Naive B cell (primary cell): ENCODE data around the gene CIDEB. TPM values are rescaled to one million over a fixed set of nuclear protein-coding genes. Genes with fewer than 3 reads are reported as not detected.

Source experiments
- ATAC-seq, 2 donors: fragments of 150-1000 bp; cut with Tn5 transposase; 2 replicates each; pipeline ENCODE4 v1.10.0; 2021; ENCODE audit warnings: low read depth in 2 of 2, mild to moderate bottlenecking in 2 of 2, moderate library complexity in 2 of 2
- DNase-seq: peaks from one replicate; pipeline ENCODE4 v3.0.0; 2022
- H3K27ac Mint-ChIP-seq, 6 donors: one replicate each; pipeline ENCODE4 v1.8.0; 2020 to 2022; ENCODE audit warnings: mild to moderate bottlenecking in 6 of 6, mixed read lengths in 6 of 6, moderate library complexity in 5 of 6, inconsistent platforms in 2 of 6
- H3K27me3 Mint-ChIP-seq, 3 donors: one replicate each; pipeline ENCODE4 v1.8.0; 2021 to 2022; ENCODE audit warnings: mixed read lengths in 3 of 3, mild to moderate bottlenecking in 1 of 3
- H3K36me3 Mint-ChIP-seq, 2 donors: one replicate each; pipeline ENCODE4 v1.8.0; 2020 to 2022; ENCODE audit warnings: mixed read lengths in 2 of 2, inconsistent platforms in 1 of 2, mild to moderate bottlenecking in 1 of 2
- H3K4me1 Mint-ChIP-seq, 3 donors: one replicate each; pipeline ENCODE4 v1.8.0; 2020 to 2022; ENCODE audit warnings: mixed read lengths in 3 of 3, inconsistent platforms in 1 of 3, mild to moderate bottlenecking in 1 of 3, moderate library complexity in 1 of 3
- H3K4me3 Mint-ChIP-seq, 8 donors: one replicate each; pipeline ENCODE4 v1.8.0; 2020 to 2022; ENCODE audit warnings: mild to moderate bottlenecking in 8 of 8, mixed read lengths in 8 of 8, moderate library complexity in 8 of 8, inconsistent platforms in 2 of 8
- H3K9me3 Mint-ChIP-seq, 7 donors: one replicate each; pipeline ENCODE4 v1.8.0; 2020 to 2022; ENCODE audit warnings: mixed read lengths in 7 of 7, mild to moderate bottlenecking in 5 of 7, inconsistent platforms in 2 of 7, moderate library complexity in 1 of 7
- polyA plus RNA-seq, 6 donors: library from polyadenylated mRNA; unstranded; fragments of 300-500 nt; fragmentation: Illumina TruSeq; gene quantifications; one replicate each; pipeline ENCODE4 v1.2.3, GENCODE V29; 2021; ENCODE audit warnings: low read depth in 6 of 6

Gene CIDEB
- polyA plus RNA-seq, 6 donors from 2014 or later = 4.9 to 10.4 (median 8.1) TPM

GRCh38 chr14:24273422-24273998, 34.3 kb downstream of the CIDEB start:
- Mint-ChIP-seq H3K9me3 (peaks cover 0 to 6% (median 0%) of the 10 kb centered on the region in 7 donors), H3K4me1 (peaks cover 51 to 60% (median 53%) of the 10 kb centered on the region in 3 donors), H3K27ac (peak overlapping the region; percentile 81 to 100 (median 95)), H3K36me3 (peaks cover 4 to 5% of the 10 kb centered on the region in 2 donors), H3K4me3 (peak overlapping the region in 6 of 8 donors; percentile 0 to 81 (median 29)), H3K27me3 (no peaks in the 10 kb centered on the region)
- no peak for ATAC-seq
- DNase-seq = no peak

GRCh38 chr14:24272467-24272866, 35.3 kb downstream of the CIDEB start:
- H3K27ac Mint-ChIP-seq = peak overlapping the region; percentile 95 to 100 (median 99)
- H3K4me1 Mint-ChIP-seq = peaks cover 41 to 50% (median 42%) of the 10 kb centered on the region in 3 donors
- H3K4me3 Mint-ChIP-seq = peak overlapping the region; percentile 15 to 93 (median 90)
- H3K9me3 Mint-ChIP-seq = peaks cover 0 to 2% (median 0%) of the 10 kb centered on the region in 7 donors
- no peaks in the 10 kb centered on the region for H3K27me3 Mint-ChIP-seq
- no peak for ATAC-seq
- no peak for DNase-seq
- peaks cover 0 to 2% of the 10 kb centered on the region in 2 donors for H3K36me3 Mint-ChIP-seq

- Mint-ChIP-seq H3K4me1 (peaks cover 36 to 48% (median 42%) of the 10 kb centered on the region in 3 donors), H3K9me3 (no peaks in the 10 kb centered on the region), H3K4me3 (peak overlapping the region; percentile 77 to 94 (median 91)), H3K36me3 (peaks cover 6 to 8% of the 10 kb centered on the region in 2 donors), H3K27ac (peak overlapping the region; percentile 95 to 100 (median 99)), H3K27me3 (no peaks in the 10 kb centered on the region)
- ATAC-seq (no peak), DNase-seq (no peak)
These were observed 35.9 kb downstream of the CIDEB start for GRCh38 chr14:24271834-24272263.

- peak; percentile 94 for DNase-seq
- Mint-ChIP-seq H3K4me3 (peak within 1 kb of the TSS; percentile 77 to 94 (median 91)), H3K27ac (peak within 1 kb of the TSS; percentile 95 to 100 (median 99)), H3K9me3 (no peaks in the 10 kb centered on the region), H3K27me3 (no peaks in the 10 kb centered on the region), H3K4me1 (peaks cover 33 to 46% (median 43%) of the 10 kb centered on the region in 3 donors), H3K36me3 (peaks cover 7 to 14% of the 10 kb centered on the region in 2 donors)
- ATAC-seq = peak; percentile 82
These were observed 36.5 kb downstream of the CIDEB start, which contains the start of gene RABGGTA for GRCh38 chr14:24271134-24271833. Gene RABGGTA (minus strand): TSS chr14:24271597. CDS start chr14:24271115, 482 bp downstream.

GRCh38 chr14:24270537-24271133, 37.1 kb downstream of the CIDEB start:
- peaks cover 7 to 15% of the 10 kb centered on the region in 2 donors for H3K36me3 Mint-ChIP-seq
- ATAC-seq (peak; percentile 1), DNase-seq (no peak)
- no peaks in the 10 kb centered on the region for H3K9me3 Mint-ChIP-seq
- peaks cover 33 to 46% (median 45%) of the 10 kb centered on the region in 3 donors for H3K4me1 Mint-ChIP-seq
- H3K27ac Mint-ChIP-seq = peak overlapping the region; percentile 82 to 100 (median 96)
- peak overlapping the region; percentile 77 to 94 (median 91) for H3K4me3 Mint-ChIP-seq
- H3K27me3 Mint-ChIP-seq = no peaks in the 10 kb centered on the region

GRCh38 chr14:24269910-24270536, 37.8 kb downstream of the CIDEB start:
- peak overlapping the region; percentile 7 to 95 (median 54) for H3K27ac Mint-ChIP-seq
- ATAC-seq (no peak), DNase-seq (no peak)
- no peaks in the 10 kb centered on the region for H3K27me3 Mint-ChIP-seq
- H3K4me3 Mint-ChIP-seq = peak overlapping the region; percentile 77 to 94 (median 91)
- peaks cover 27 to 45% (median 45%) of the 10 kb centered on the region in 3 donors for H3K4me1 Mint-ChIP-seq
- no peaks in the 10 kb centered on the region for H3K9me3 Mint-ChIP-seq
- peaks cover 7 to 15% of the 10 kb centered on the region in 2 donors for H3K36me3 Mint-ChIP-seq

- Mint-ChIP-seq H3K4me1 (peaks cover 26 to 45% (median 41%) of the 10 kb centered on the region in 3 donors), H3K9me3 (no peaks in the 10 kb centered on the region), H3K4me3 (peak overlapping the region in 3 of 8 donors; percentile 2 to 68 (median 6)), H3K27ac (peak overlapping the region in 1 of 6 donors; percentile 57), H3K27me3 (no peaks in the 10 kb centered on the region), H3K36me3 (peaks cover 7 to 15% of the 10 kb centered on the region in 2 donors)
- ATAC-seq (no peak), DNase-seq (no peak)
These were observed 38.4 kb downstream of the CIDEB start for GRCh38 chr14:24269368-24269767.

- Mint-ChIP-seq H3K27ac (no peak overlapping the region), H3K27me3 (no peaks in the 10 kb centered on the region), H3K9me3 (no peaks in the 10 kb centered on the region), H3K36me3 (peaks cover 7 to 15% of the 10 kb centered on the region in 2 donors), H3K4me3 (no peak overlapping the region), H3K4me1 (peaks cover 20 to 35% (median 29%) of the 10 kb centered on the region in 3 donors)
- ATAC-seq (no peak), DNase-seq (no peak)
These were observed 39.6 kb downstream of the CIDEB start for GRCh38 chr14:24268225-24268624.

GRCh38 chr14:24267516-24267915, 40.3 kb downstream of the CIDEB start:
- Mint-ChIP-seq H3K27ac (peak overlapping the region in 1 of 6 donors; percentile 76), H3K4me1 (peaks cover 15 to 31% (median 24%) of the 10 kb centered on the region in 3 donors), H3K27me3 (no peaks in the 10 kb centered on the region), H3K36me3 (peaks cover 7 to 15% of the 10 kb centered on the region in 2 donors), H3K9me3 (no peaks in the 10 kb centered on the region), H3K4me3 (no peak overlapping the region)
- DNase-seq = no peak
- no peak for ATAC-seq

GRCh38 chr14:24266344-24267244, 41.2 kb downstream of the CIDEB start:
- Mint-ChIP-seq H3K36me3 (peaks cover 7 to 15% of the 10 kb centered on the region in 2 donors), H3K4me1 (peaks cover 6 to 22% (median 15%) of the 10 kb centered on the region in 3 donors), H3K27ac (peak overlapping the region in 3 of 6 donors; percentile 18 to 69 (median 69)), H3K9me3 (no peaks in the 10 kb centered on the region), H3K27me3 (no peaks in the 10 kb centered on the region), H3K4me3 (peak overlapping the region in 1 of 8 donors; percentile 6)
- ATAC-seq = no peak
- DNase-seq = no peak

- DNase-seq (no peak), ATAC-seq (no peak)
- Mint-ChIP-seq H3K27me3 (no peaks in the 10 kb centered on the region), H3K4me3 (no peak overlapping the region), H3K9me3 (no peaks in the 10 kb centered on the region), H3K4me1 (peaks cover 0 to 14% (median 9%) of the 10 kb centered on the region in 3 donors), H3K36me3 (peaks cover 7 to 22% of the 10 kb centered on the region in 2 donors), H3K27ac (peak overlapping the region in 1 of 6 donors; percentile 84)
These were observed 43.5 kb downstream of the CIDEB start for GRCh38 chr14:24264298-24264697.

- Mint-ChIP-seq H3K36me3 (peaks cover 7 to 22% of the 10 kb centered on the region in 2 donors), H3K27ac (no peak overlapping the region), H3K4me1 (peaks cover 0 to 14% (median 9%) of the 10 kb centered on the region in 3 donors), H3K9me3 (no peaks in the 10 kb centered on the region), H3K4me3 (no peak overlapping the region), H3K27me3 (no peaks in the 10 kb centered on the region)
- DNase-seq = no peak
- ATAC-seq = no peak
These were observed 43.9 kb downstream of the CIDEB start for GRCh38 chr14:24263848-24264247.
